DOHH2 (cell line): ENCODE measurements around the gene ZFAND3.

Experiments used
- EZH2phosphoT487 ChIP-seq: fragments of 200-600 bp; sonication (generic); IDR thresholded peaks from 2 replicates; pipeline ENCODE4 v1.6.1; 2017; ENCODE audit warnings: borderline replicate concordance, mild to moderate bottlenecking, antibody characterized with exemption, low read length, moderate library complexity, mixed read lengths
- TF ChIP-seq, protein P1 (sequence below): fragments of 200-600 bp; sonication (generic); IDR thresholded peaks from one replicate; pipeline ENCODE4 v1.5.1; 2014; ENCODE audit warnings: antibody characterized with exemption, mild to moderate bottlenecking, low read depth, low read length; ENCODE audit not compliant: poor library complexity, severe bottlenecking

DNA sequence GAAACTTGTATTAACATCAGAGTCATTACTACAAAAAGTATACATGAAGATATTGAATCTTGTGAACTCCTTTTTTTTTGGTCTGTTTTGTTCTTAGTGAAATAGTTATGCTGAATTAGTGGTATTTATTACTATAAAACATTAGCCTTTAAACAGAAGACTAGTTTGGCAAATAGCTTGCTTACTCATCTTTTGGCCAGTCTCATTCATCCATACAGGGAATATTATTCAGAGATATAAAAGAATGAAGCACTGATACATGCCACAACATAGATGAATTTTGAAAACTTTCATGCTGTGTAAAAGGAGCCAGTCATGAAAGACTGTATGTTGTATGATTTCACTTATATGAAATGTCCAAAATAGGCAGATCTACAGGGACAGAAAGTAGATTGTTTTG, 205.9 kb downstream of the ZFAND3 start:
- TF ChIP-seq, protein P1, sequence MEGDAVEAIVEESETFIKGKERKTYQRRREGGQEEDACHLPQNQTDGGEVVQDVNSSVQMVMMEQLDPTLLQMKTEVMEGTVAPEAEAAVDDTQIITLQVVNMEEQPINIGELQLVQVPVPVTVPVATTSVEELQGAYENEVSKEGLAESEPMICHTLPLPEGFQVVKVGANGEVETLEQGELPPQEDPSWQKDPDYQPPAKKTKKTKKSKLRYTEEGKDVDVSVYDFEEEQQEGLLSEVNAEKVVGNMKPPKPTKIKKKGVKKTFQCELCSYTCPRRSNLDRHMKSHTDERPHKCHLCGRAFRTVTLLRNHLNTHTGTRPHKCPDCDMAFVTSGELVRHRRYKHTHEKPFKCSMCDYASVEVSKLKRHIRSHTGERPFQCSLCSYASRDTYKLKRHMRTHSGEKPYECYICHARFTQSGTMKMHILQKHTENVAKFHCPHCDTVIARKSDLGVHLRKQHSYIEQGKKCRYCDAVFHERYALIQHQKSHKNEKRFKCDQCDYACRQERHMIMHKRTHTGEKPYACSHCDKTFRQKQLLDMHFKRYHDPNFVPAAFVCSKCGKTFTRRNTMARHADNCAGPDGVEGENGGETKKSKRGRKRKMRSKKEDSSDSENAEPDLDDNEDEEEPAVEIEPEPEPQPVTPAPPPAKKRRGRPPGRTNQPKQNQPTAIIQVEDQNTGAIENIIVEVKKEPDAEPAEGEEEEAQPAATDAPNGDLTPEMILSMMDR = no peak
- no peak for TF ChIP-seq EZH2phosphoT487
